HepG2 (cell line): ENCODE results near the gene RPS6KC1. TPM values are rescaled to one million over a fixed set of nuclear protein-coding genes. Genes with fewer than 3 reads are reported as not detected.

Source experiments
- CREB1 ChIP-seq, 2 experiments: fragments of 450-650 bp in 1 of 2; IDR thresholded peaks; 2 replicates each; pipeline ENCODE4 v1.6.1; 2016 to 2017; ENCODE audit warnings: control low read depth in 1 of 2, mild to moderate bottlenecking in 1 of 2, missing compliant biosample characterization in 1 of 2, missing genetic modification characterization in 1 of 2
- FOXA1 ChIP-seq, 2 experiments: fragments of 450-650 bp in 1 of 2; sonication (generic) in 1 of 2; formaldehyde crosslinking in 1 of 2; IDR thresholded peaks; 2 replicates each; pipeline versions ENCODE4 v1.4.0 to v1.6.1; 2016 to 2020; ENCODE audit warnings: missing genetic modification reagents in 1 of 2
- HOXA9 ChIP-seq: sonication (generic); formaldehyde crosslinking; IDR thresholded peaks from 2 replicates; pipeline ENCODE4 v1.8.1; 2022; ENCODE audit warnings: missing genetic modification reagents, mild to moderate bottlenecking, moderate library complexity, borderline replicate concordance
- IKZF4 ChIP-seq: sonication (generic); formaldehyde crosslinking; IDR thresholded peaks from 2 replicates; pipeline ENCODE4 v1.5.1; 2020; ENCODE audit warnings: borderline replicate concordance, mild to moderate bottlenecking, low read depth, missing genetic modification reagents; ENCODE audit errors: not compliant biosample characterization
- KDM4B ChIP-seq: sonication (generic); formaldehyde crosslinking; IDR thresholded peaks from 2 replicates; pipeline ENCODE4 v1.4.0; 2020; ENCODE audit warnings: missing genetic modification reagents
- MTF2 ChIP-seq: sonication (generic); formaldehyde crosslinking; IDR thresholded peaks from 2 replicates; pipeline ENCODE4 v1.5.0; 2020; ENCODE audit warnings: missing genetic modification reagents, borderline replicate concordance
- PLRG1 ChIP-seq: fragments of 450-650 bp; conservative IDR thresholded peaks from 2 replicates; pipeline ENCODE4 v1.6.1; 2016
- PREB ChIP-seq: sonication (generic); formaldehyde crosslinking; IDR thresholded peaks from 2 replicates; pipeline ENCODE4 v1.4.0; 2020; ENCODE audit warnings: missing genetic modification reagents
- RBFOX2 ChIP-seq: fragments of 200-400 bp; formaldehyde crosslinking; IDR thresholded peaks from 2 replicates; pipeline ENCODE4 v1.6.1; 2017; ENCODE audit warnings: low read depth, mild to moderate bottlenecking, low read length
- TARDBP ChIP-seq: sonication (generic); formaldehyde crosslinking; IDR thresholded peaks from 2 replicates; pipeline ENCODE4 v1.8.0; 2022; ENCODE audit warnings: mild to moderate bottlenecking, missing genetic modification reagents
- TBX2 ChIP-seq: sonication (generic); formaldehyde crosslinking; IDR thresholded peaks from 2 replicates; pipeline ENCODE4 v1.5.0; 2020; ENCODE audit warnings: missing genetic modification reagents, mild to moderate bottlenecking, borderline replicate concordance
- TSC22D2 ChIP-seq: sonication (generic); formaldehyde crosslinking; IDR thresholded peaks from 2 replicates; pipeline ENCODE4 v1.5.1; 2020; ENCODE audit warnings: missing genetic modification reagents, mild to moderate bottlenecking, borderline replicate concordance
- ZBTB3 ChIP-seq: sonication (generic); formaldehyde crosslinking; IDR thresholded peaks from 2 replicates; pipeline ENCODE4 v1.4.0; 2020; ENCODE audit warnings: low read depth, mild to moderate bottlenecking, moderate library complexity, missing genetic modification reagents, borderline replicate concordance
- ZNF468 ChIP-seq: sonication (generic); formaldehyde crosslinking; IDR thresholded peaks from 2 replicates; pipeline ENCODE4 v1.8.0; 2022; ENCODE audit warnings: mild to moderate bottlenecking, moderate library complexity, missing genetic modification reagents
- ZNF501 ChIP-seq: sonication (generic); formaldehyde crosslinking; IDR thresholded peaks from 2 replicates; pipeline ENCODE4 v1.5.1; 2020; ENCODE audit warnings: mild to moderate bottlenecking, moderate library complexity, missing genetic modification reagents
- ZNF574 ChIP-seq: sonication (generic); formaldehyde crosslinking; IDR thresholded peaks from 2 replicates; pipeline ENCODE4 v1.4.0; 2020; ENCODE audit warnings: missing genetic modification reagents
- ZNF746 ChIP-seq: sonication (generic); formaldehyde crosslinking; IDR thresholded peaks from 2 replicates; pipeline ENCODE4 v1.8.0; 2022; ENCODE audit warnings: mild to moderate bottlenecking, missing genetic modification reagents
- ZXDC ChIP-seq: sonication (generic); formaldehyde crosslinking; IDR thresholded peaks from 2 replicates; pipeline ENCODE4 v1.5.0; 2020; ENCODE audit warnings: mild to moderate bottlenecking, missing genetic modification reagents
- polyA plus RNA-seq, 8 experiments: library from polyadenylated mRNA; depleted of rRNA in 3 of 8; stranded (reverse) in 7 of 8; unstranded in 1 of 8; fragments of >200 nt; fragmentation: Illumina TruSeq in 4 of 8; extraction: Trizol in 4 of 8; gene quantifications; 2 replicates each; pipeline versions ENCODE4 v1.2.1 to v1.2.3, GENCODE V29; 2011 to 2016; ENCODE audit warnings: low read depth in 4 of 8, missing spikeins in 1 of 8, mixed read lengths in 1 of 8; ENCODE audit not compliant: insufficient read depth in 1 of 8
- total RNA-seq, 5 experiments: library from RNA; depleted of rRNA; stranded (reverse); fragments of >200 nt; fragmentation: Illumina TruSeq; extraction: Trizol; gene quantifications; 2 replicates each; pipeline ENCODE4 v1.2.3, GENCODE V29; 2016; ENCODE audit warnings: low read depth in 1 of 5
- TF ChIP-seq, protein P1 (sequence below): sonication (generic); formaldehyde crosslinking; IDR thresholded peaks from 2 replicates; pipeline ENCODE4 v1.5.0; 2020; ENCODE audit warnings: mild to moderate bottlenecking, low read depth, missing genetic modification reagents, borderline replicate concordance

RPS6KC1 gene
- total and polyA plus RNA-seq, 2 of the 13 experiments (the other 11 are each of a cell fraction or from before 2014, with no cell fraction given): 11.0 to 25.2 TPM

- TF ChIP-seq ZNF574 (peak; percentile 82), ZNF746 (peak; percentile 51), IKZF4 (CRISPR knock-in tag) (no peak), ZXDC (CRISPR knock-in tag) (no peak), CREB1 (IDR thresholded peaks at IDR 0.05) (0 out of 2 replicates have a peak, but pooled peaks have one; percentile 14), CREB1 (CRISPR knock-in tag; IDR thresholded peaks at IDR 0.05) (peak; percentile 71), TSC22D2 (CRISPR knock-in tag) (no peak), MTF2 (CRISPR knock-in tag) (no peak), ZNF468 (CRISPR knock-in tag) (no peak), RBFOX2 (peak; percentile 91), ZBTB3 (CRISPR knock-in tag) (no peak), PREB (CRISPR knock-in tag) (no peak), FOXA1 (IDR thresholded peaks at IDR 0.05) (no peak), FOXA1 (CRISPR knock-in tag; IDR thresholded peaks at IDR 0.05) (no peak), TARDBP (no peak), TBX2 (peak; percentile 72), HOXA9 (no peak), PLRG1 (no peak), ZNF501 (CRISPR knock-in tag) (no peak), KDM4B (CRISPR knock-in tag) (no peak)
- TF ChIP-seq, protein P1, sequence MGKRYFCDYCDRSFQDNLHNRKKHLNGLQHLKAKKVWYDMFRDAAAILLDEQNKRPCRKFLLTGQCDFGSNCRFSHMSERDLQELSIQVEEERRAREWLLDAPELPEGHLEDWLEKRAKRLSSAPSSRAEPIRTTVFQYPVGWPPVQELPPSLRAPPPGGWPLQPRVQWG: no peak
Measured at GRCh38 chr1:213015099-213016050, 35.7 kb upstream of the RPS6KC1 start, which contains the start of gene ANGEL2 (continued).
